ENCODE results near the gene ZNF92. TPM values are rescaled to one million over a fixed set of nuclear protein-coding genes. Genes with fewer than 3 reads are reported as not detected.
"Not testable (repeated sequence)": the region's sequence is repeated elsewhere in the genome, so short reads cannot be mapped to it uniquely, and the experiment has no call there.

ZNF92 gene
- total RNA-seq, 1 experiment from 2014 or later = 9.4 TPM

GRCh38 chr7:65397730-65398142, 24.1 kb downstream of the ZNF92 start:
- POLR2A ChIA-PET = no interaction called here

DNA sequence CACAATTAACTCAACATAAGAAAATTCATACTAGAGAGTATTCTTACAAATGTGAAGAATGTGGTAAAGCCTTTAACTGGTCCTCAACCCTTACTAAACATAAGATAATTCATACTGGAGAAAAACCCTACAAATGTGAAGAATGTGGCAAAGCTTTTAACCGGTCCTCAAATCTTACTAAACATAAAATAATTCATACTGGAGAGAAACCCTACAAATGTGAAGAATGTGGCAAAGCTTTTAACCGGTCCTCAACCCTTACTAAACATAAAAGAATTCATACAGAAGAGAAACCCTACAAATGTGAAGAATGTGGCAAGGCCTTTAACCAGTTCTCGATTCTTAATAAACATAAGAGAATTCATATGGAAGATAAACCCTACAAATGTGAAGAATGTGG, 25.0 kb downstream of the ZNF92 start:
- ATAC-seq; H3K9ac ChIP-seq (ENCODE audit: low read length); H4K20me1 ChIP-seq (ENCODE audit: insufficient read depth); H3K27me3 ChIP-seq (ENCODE audit: insufficient read depth, low read length); H2AFZ ChIP-seq (ENCODE audit: low read depth, low read length, poor library complexity, severe bottlenecking); H3K4me3 ChIP-seq (replicated peaks in 1 of 2; ENCODE audit: low read depth in 1 of 2, low read length in 2 of 2); POLR2A ChIA-PET; BruUV-seq (replicated peaks); H3K27ac ChIP-seq (ENCODE audit: low read depth, low read length); intact Hi-C loops (cut with micrococcal nuclease); H3K9me3 ChIP-seq (ENCODE audit: control insufficient read depth in 1 of 2, insufficient read depth in 1 of 2, low read depth in 1 of 2, low read length in 2 of 2); RAD21 ChIA-PET (ENCODE audit: low non-redundant PET in 1 of 2, low total read pairs in 2 of 2, uncharacterized antibody in 2 of 2, unreplicated experiment in 2 of 2); H3K4me1 ChIP-seq (ENCODE audit: control insufficient read depth in 1 of 2, insufficient read depth in 2 of 2, low read length in 2 of 2); DNase-seq (ENCODE audit: low read depth, low spot score); H3K9me2 ChIP-seq (ENCODE audit: insufficient read depth); CTCF ChIA-PET; H3K4me2 ChIP-seq (ENCODE audit: low read length): not testable (repeated sequence)
- Histone ChIP-seq H3K79me2 (ENCODE audit: insufficient read depth, low read length) (peaks cover 40% of the 10 kb centered on the region), H3K36me3 (ENCODE audit: control insufficient read depth in 1 of 2, insufficient read depth in 2 of 2, low read length in 2 of 2) (peaks cover 10 to 23% of the 10 kb centered on the region in 2 experiments; a peak in 3 of 4 replicates)

More at GRCh38 chr7:65397730-65398142, 24.1 kb downstream of the ZNF92 start:
- ChIA-PET RAD21 (ENCODE audit: low non-redundant PET in 1 of 2, low total read pairs in 2 of 2, uncharacterized antibody in 2 of 2, unreplicated experiment in 2 of 2) (no interaction called here), CTCF (no interaction called here)
- no peaks in the 10 kb centered on the region for H3K27me3 ChIP-seq (ENCODE audit: insufficient read depth, low read length)
- H3K9me3 ChIP-seq (ENCODE audit: control insufficient read depth in 1 of 2, insufficient read depth in 1 of 2, low read depth in 1 of 2, low read length in 2 of 2) = peaks cover 0 to 3% of the 10 kb centered on the region in 2 experiments; a peak in 2 of 4 replicates
- ATAC-seq (no peak), DNase-seq (ENCODE audit: low read depth, low spot score) (no peak)
- H3K36me3 ChIP-seq (ENCODE audit: control insufficient read depth in 1 of 2, insufficient read depth in 2 of 2, low read length in 2 of 2) = peaks cover 10 to 23% of the 10 kb centered on the region in 2 experiments; a peak in 3 of 4 replicates
- no peak overlapping the region for H2AFZ ChIP-seq (ENCODE audit: low read depth, low read length, poor library complexity, severe bottlenecking)
- H3K4me2 ChIP-seq (ENCODE audit: low read length) = no peak overlapping the region
- H3K79me2 ChIP-seq (ENCODE audit: insufficient read depth, low read length) = peaks cover 50% of the 10 kb centered on the region
- no TSS peak for BruUV-seq (replicated peaks)
- no peak overlapping the region for H3K4me3 ChIP-seq (replicated peaks in 1 of 2; ENCODE audit: low read depth in 1 of 2, low read length in 2 of 2)
- H3K4me1 ChIP-seq (ENCODE audit: control insufficient read depth in 1 of 2, insufficient read depth in 2 of 2, low read length in 2 of 2) = no peaks in the 10 kb centered on the region
- intact Hi-C loops (cut with micrococcal nuclease) = no loop called here
- TF ChIP-seq, protein P1, sequence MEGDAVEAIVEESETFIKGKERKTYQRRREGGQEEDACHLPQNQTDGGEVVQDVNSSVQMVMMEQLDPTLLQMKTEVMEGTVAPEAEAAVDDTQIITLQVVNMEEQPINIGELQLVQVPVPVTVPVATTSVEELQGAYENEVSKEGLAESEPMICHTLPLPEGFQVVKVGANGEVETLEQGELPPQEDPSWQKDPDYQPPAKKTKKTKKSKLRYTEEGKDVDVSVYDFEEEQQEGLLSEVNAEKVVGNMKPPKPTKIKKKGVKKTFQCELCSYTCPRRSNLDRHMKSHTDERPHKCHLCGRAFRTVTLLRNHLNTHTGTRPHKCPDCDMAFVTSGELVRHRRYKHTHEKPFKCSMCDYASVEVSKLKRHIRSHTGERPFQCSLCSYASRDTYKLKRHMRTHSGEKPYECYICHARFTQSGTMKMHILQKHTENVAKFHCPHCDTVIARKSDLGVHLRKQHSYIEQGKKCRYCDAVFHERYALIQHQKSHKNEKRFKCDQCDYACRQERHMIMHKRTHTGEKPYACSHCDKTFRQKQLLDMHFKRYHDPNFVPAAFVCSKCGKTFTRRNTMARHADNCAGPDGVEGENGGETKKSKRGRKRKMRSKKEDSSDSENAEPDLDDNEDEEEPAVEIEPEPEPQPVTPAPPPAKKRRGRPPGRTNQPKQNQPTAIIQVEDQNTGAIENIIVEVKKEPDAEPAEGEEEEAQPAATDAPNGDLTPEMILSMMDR (IDR thresholded peaks at IDR 0.05 in 2 of 3, conservative IDR thresholded peaks at IDR 0.05 in 1 of 3; ENCODE audit: borderline replicate concordance in 1 of 3, insufficient read depth in 1 of 3, low read depth in 2 of 3, low read length in 2 of 3) = peak in 1 of 3 experiments; percentile 11; a peak in 1 of 6 replicates
- no peak for TF ChIP-seq SP1 (IDR thresholded peaks at IDR 0.05; ENCODE audit: low read depth)
- H4K20me1 ChIP-seq (ENCODE audit: insufficient read depth) = peaks cover 4% of the 10 kb centered on the region; the same call in 1 of the 2 replicates
- no peaks in the 10 kb centered on the region for H3K9me2 ChIP-seq (ENCODE audit: insufficient read depth)
- no peak overlapping the region for H3K27ac ChIP-seq (ENCODE audit: low read depth, low read length)
- no peak overlapping the region for H3K9ac ChIP-seq (ENCODE audit: low read length)

DNA sequence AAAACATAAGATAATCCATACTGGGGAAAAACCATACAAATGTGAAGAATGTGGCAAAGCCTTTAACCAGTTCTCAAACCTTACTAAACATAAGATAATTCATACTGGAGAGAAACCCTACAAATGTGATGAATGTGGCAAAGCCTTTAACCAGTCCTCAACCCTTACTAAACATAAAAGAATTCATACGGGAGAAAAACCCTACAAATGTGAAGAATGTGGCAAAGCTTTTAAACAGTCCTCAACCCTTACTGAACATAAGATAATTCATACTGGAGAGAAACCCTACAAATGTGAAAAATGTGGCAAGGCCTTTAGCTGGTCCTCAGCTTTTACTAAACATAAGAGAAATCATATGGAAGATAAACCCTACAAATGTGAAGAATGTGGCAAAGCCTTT, 25.4 kb downstream of the ZNF92 start:
- not testable (repeated sequence) for BruUV-seq (replicated peaks)

More for the DNA sequence above, 25.4 kb downstream of the ZNF92 start:
- H3K27ac ChIP-seq (ENCODE audit: low read depth, low read length); ATAC-seq; DNase-seq (ENCODE audit: low read depth, low spot score); RAD21 ChIA-PET (ENCODE audit: low non-redundant PET in 1 of 2, low total read pairs in 2 of 2, uncharacterized antibody in 2 of 2, unreplicated experiment in 2 of 2); H3K4me3 ChIP-seq (replicated peaks in 1 of 2; ENCODE audit: low read depth in 1 of 2, low read length in 2 of 2); H3K9ac ChIP-seq (ENCODE audit: low read length); H4K20me1 ChIP-seq (ENCODE audit: insufficient read depth); H2AFZ ChIP-seq (ENCODE audit: low read depth, low read length, poor library complexity, severe bottlenecking); H3K4me1 ChIP-seq (ENCODE audit: control insufficient read depth in 1 of 2, insufficient read depth in 2 of 2, low read length in 2 of 2); CTCF ChIA-PET; H3K27me3 ChIP-seq (ENCODE audit: insufficient read depth, low read length); POLR2A ChIA-PET; H3K4me2 ChIP-seq (ENCODE audit: low read length); H3K9me3 ChIP-seq (ENCODE audit: control insufficient read depth in 1 of 2, insufficient read depth in 1 of 2, low read depth in 1 of 2, low read length in 2 of 2); H3K9me2 ChIP-seq (ENCODE audit: insufficient read depth); intact Hi-C loops (cut with micrococcal nuclease): not testable (repeated sequence)
- Histone ChIP-seq H3K36me3 (ENCODE audit: control insufficient read depth in 1 of 2, insufficient read depth in 2 of 2, low read length in 2 of 2) (peaks cover 10 to 23% of the 10 kb centered on the region in 2 experiments; a peak in 3 of 4 replicates), H3K79me2 (ENCODE audit: insufficient read depth, low read length) (peaks cover 36% of the 10 kb centered on the region)

Data from HCT116 (cell line).